Upper lobe of right lung (tissue), 1 donor: ENCODE results near the gene HAPLN2. TPM values are rescaled to one million over a fixed set of nuclear protein-coding genes. Genes with fewer than 3 reads are reported as not detected.

Experiments
- ATAC-seq: fragments of 200-7000 bp; cut with Tn5 transposase; one replicate; pipeline ENCODE4 v1.9.1; 2020; ENCODE audit warnings: mild to moderate bottlenecking, moderate library complexity
- DNase-seq: peaks from one replicate; pipeline ENCODE4 v3.0.0-alpha.2; 2020
- H3K27ac ChIP-seq: fragments of 200-600 bp; one replicate; pipeline ENCODE4 v1.8.0; 2022
- H3K27me3 ChIP-seq: fragments of 200-600 bp; one replicate; pipeline ENCODE4 v1.8.0; 2022; ENCODE audit warnings: mild to moderate bottlenecking
- H3K36me3 ChIP-seq: fragments of 200-600 bp; one replicate; pipeline ENCODE4 v1.8.0; 2022
- H3K4me1 ChIP-seq: fragments of 200-600 bp; one replicate; pipeline ENCODE4 v1.8.0; 2022
- H3K4me3 ChIP-seq: fragments of 200-600 bp; one replicate; pipeline ENCODE4 v1.8.0; 2022; ENCODE audit warnings: mild to moderate bottlenecking
- H3K9me3 ChIP-seq: fragments of 200-600 bp; one replicate; pipeline ENCODE4 v1.8.0; 2022
- CTCF ChIP-seq: fragments of 200-600 bp; IDR thresholded peaks from one replicate; pipeline ENCODE4 v1.8.0; 2022; ENCODE audit warnings: antibody characterized with exemption
- intact Hi-C: fragments of 100-400 bp; cut with DNase I; formaldehyde crosslinking; loops from one replicate; pipeline ENCODE4 v1.11.0; 2022
- total RNA-seq: library from RNA; stranded (reverse); fragmentation: NEBNext Ultra II Directional; extraction: Animal tissue kit (Norgen Biotek cat#: 25700); gene quantifications from one replicate; pipeline ENCODE4 v1.2.1, GENCODE V29; 2021
- donor health status: DM: no; HTN: yes; CAD: no; lungs with severe emphysema.

The HAPLN2 gene
- total RNA-seq, 1 donor from 2014 or later: 0.78 TPM

GRCh38 chr1:156673387-156674121 is 54.3 kb downstream of the HAPLN2 start:
- Histone ChIP-seq H3K36me3 (no peaks in the 10 kb centered on the region), H3K27ac (no peak overlapping the region), H3K4me3 (no peak overlapping the region), H3K9me3 (no peaks in the 10 kb centered on the region), H3K4me1 (peaks cover 4% of the 10 kb centered on the region), H3K27me3 (peaks cover 31% of the 10 kb centered on the region)
- intact Hi-C loops: loop anchor here (10.0 kb wide), 1 partner anchor 49 kb away; no protein-coding TSS in a partner anchor
- DNase-seq (no peak), ATAC-seq (no peak)
- no peak for TF ChIP-seq CTCF

Other genes starting within 250 kb of the HAPLN2 start
- 60.8 TPM for gene MEF2D, start 118.6 kb upstream of the HAPLN2 start, total RNA-seq
- 1.3 TPM for gene IQGAP3, start 46.9 kb upstream of the HAPLN2 start, total RNA-seq
- not detected for gene TTC24, start 39.7 kb upstream of the HAPLN2 start, total RNA-seq
- gene NAXE, start 27.6 kb upstream of the HAPLN2 start, total RNA-seq: 69.2 TPM
- gene GPATCH4, start 17.9 kb upstream of the HAPLN2 start, total RNA-seq: 22.4 TPM
- not detected for gene BCAN, start 22.7 kb downstream of the HAPLN2 start, total RNA-seq
- gene NES, start 58.0 kb downstream of the HAPLN2 start, total RNA-seq: 54.7 TPM
- 1.4 TPM for gene CRABP2, start 86.2 kb downstream of the HAPLN2 start, total RNA-seq
- 42.4 TPM for gene METTL25B, start 109.1 kb downstream of the HAPLN2 start, total RNA-seq
- gene ISG20L2, start 109.4 kb downstream of the HAPLN2 start, total RNA-seq: 28.3 TPM
- 41.8 TPM for gene MRPL24, start 121.7 kb downstream of the HAPLN2 start, total RNA-seq
- gene HDGF, start 132.3 kb downstream of the HAPLN2 start, total RNA-seq: 144 TPM
- 48.5 TPM for gene PRCC, start 148.1 kb downstream of the HAPLN2 start, total RNA-seq
- 3.8 TPM for gene SH2D2A, start 197.4 kb downstream of the HAPLN2 start, total RNA-seq
- not detected for gene INSRR, start 239.7 kb downstream of the HAPLN2 start, total RNA-seq
- 1.2 TPM for gene NTRK1, start 241.4 kb downstream of the HAPLN2 start, total RNA-seq